ENCODE data around the gene SMAD3. TPM values are rescaled to one million over a fixed set of nuclear protein-coding genes. Genes with fewer than 3 reads are reported as not detected.

SMAD3 gene
- total RNA-seq, 2 donors from 2014 or later: 30.6 to 45.4 TPM

DNA sequence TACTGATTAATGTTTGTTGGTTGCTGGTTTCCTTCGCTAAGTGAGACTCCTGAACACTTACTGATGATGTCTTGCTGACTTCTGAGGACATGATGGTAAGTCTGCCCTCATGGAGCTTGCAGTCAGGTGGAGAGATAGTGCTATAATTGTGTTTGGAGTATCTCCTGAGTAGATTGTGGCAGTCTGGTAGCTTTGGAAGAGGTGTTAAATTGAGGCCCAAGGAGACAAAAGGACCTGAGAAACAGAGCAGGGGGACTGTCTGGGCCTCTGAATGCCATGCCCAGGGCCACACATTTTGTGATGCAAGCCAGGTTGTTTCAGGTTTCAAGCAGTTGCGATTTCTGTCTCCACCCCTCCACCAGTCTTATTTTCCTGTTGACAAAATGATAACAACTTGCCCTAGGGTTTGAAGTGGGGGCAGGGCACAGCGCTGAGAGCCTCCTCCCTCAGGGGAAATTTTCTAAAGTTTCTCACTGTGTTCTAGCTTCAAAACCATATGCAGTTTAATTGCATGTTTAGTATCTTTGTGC, 16.7 kb downstream of the SMAD3 start:
- H3K27me3 ChIP-seq (replicated peaks; ENCODE audit: insufficient read depth): no peaks in the 10 kb centered on the region
- H3K27ac ChIP-seq: no peak overlapping the region
- H3K9me3 ChIP-seq: no peaks in the 10 kb centered on the region
- peaks cover 7% of the 10 kb centered on the region for H3K4me1 ChIP-seq (replicated peaks)
- no peak for DNase-seq (ENCODE audit: low spot score)
- no peak for TF ChIP-seq POLR2AphosphoS5 (IDR thresholded peaks at IDR 0.05)
- no peak for TF ChIP-seq POLR2A (IDR thresholded peaks at IDR 0.05)
- TF ChIP-seq, protein P1, sequence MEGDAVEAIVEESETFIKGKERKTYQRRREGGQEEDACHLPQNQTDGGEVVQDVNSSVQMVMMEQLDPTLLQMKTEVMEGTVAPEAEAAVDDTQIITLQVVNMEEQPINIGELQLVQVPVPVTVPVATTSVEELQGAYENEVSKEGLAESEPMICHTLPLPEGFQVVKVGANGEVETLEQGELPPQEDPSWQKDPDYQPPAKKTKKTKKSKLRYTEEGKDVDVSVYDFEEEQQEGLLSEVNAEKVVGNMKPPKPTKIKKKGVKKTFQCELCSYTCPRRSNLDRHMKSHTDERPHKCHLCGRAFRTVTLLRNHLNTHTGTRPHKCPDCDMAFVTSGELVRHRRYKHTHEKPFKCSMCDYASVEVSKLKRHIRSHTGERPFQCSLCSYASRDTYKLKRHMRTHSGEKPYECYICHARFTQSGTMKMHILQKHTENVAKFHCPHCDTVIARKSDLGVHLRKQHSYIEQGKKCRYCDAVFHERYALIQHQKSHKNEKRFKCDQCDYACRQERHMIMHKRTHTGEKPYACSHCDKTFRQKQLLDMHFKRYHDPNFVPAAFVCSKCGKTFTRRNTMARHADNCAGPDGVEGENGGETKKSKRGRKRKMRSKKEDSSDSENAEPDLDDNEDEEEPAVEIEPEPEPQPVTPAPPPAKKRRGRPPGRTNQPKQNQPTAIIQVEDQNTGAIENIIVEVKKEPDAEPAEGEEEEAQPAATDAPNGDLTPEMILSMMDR (IDR thresholded peaks at IDR 0.05): no peak
- H3K36me3 ChIP-seq: no peaks in the 10 kb centered on the region
- intact Hi-C loops (cut with DNase I): no loop called here
- WGBS: 59% methylated on average over 3 of the region's 3 CpGs
- no peak overlapping the region for H3K4me3 ChIP-seq

DNA sequence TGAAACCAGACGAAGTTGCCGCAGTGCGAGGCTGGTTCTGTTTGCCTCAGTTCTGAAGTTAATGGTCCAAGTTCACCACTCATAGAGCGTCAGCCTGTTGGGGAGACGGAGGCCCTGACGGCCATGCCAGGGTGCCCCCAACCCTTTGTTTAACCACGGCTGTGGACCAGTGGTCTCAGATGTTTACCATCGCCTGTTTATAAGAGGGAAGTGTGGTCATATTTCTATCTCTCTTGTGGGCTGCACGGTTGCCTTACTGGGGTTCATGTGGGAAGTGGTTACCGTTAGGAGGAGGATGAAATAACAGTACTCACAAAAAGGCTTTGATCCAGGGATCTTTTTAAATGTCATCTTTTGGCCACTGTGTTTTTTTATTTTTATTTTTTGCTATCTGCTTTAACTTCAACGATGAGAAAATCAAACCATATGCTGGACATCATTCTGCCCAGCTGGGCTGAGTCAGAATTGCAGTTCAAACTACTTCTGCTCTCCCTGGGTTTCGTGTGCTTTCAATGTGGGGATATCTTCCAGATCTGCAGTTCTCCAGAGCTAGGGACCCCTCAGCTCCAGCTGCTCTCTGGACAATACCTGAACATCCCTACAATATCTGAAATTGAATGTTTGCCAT, 17.8 kb downstream of the SMAD3 start:
- Histone ChIP-seq H3K4me1 (replicated peaks) (peaks cover 7% of the 10 kb centered on the region), H3K27ac (no peak overlapping the region), H3K4me3 (no peak overlapping the region), H3K27me3 (replicated peaks; ENCODE audit: insufficient read depth) (no peaks in the 10 kb centered on the region), H3K9me3 (no peaks in the 10 kb centered on the region), H3K36me3 (no peaks in the 10 kb centered on the region)
- no peak for TF ChIP-seq POLR2AphosphoS5 (IDR thresholded peaks at IDR 0.05)
- no peak for TF ChIP-seq POLR2A (IDR thresholded peaks at IDR 0.05)
- TF ChIP-seq, protein P1 (IDR thresholded peaks at IDR 0.05): no peak
- DNase-seq (ENCODE audit: low spot score): no peak
- WGBS: 76% methylated on average over 12 of the region's 12 CpGs
- intact Hi-C loops (cut with DNase I): no loop called here

DNA sequence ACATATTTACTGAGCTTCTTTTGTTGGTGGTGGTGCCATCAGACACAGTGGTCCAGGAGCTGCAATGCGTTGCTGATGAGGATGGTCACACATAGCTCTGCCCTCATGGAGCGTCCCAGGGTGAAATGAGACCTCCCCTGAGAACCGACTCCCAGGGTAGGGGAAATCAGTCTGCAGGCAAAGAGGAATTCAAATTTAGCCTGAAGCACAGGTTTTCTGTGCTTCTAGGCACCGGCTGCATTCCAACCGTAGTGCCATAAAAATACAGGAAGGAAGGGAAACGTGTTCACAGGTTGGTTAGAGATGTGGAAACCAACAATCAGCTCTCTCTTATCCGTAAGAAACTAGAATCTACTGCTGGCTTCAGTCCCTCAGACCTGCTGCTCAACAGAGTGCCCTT, 19.2 kb downstream of the SMAD3 start:
- Histone ChIP-seq H3K27me3 (replicated peaks; ENCODE audit: insufficient read depth) (no peaks in the 10 kb centered on the region), H3K27ac (no peak overlapping the region), H3K4me1 (replicated peaks) (peaks cover 7% of the 10 kb centered on the region), H3K36me3 (no peaks in the 10 kb centered on the region), H3K9me3 (no peaks in the 10 kb centered on the region), H3K4me3 (no peak overlapping the region)
- intact Hi-C loops (cut with DNase I): no loop called here
- no peak for DNase-seq (ENCODE audit: low spot score)
- no peak for TF ChIP-seq POLR2AphosphoS5 (IDR thresholded peaks at IDR 0.05)
- TF ChIP-seq POLR2A (IDR thresholded peaks at IDR 0.05): no peak
- TF ChIP-seq, protein P1 (IDR thresholded peaks at IDR 0.05): no peak
- 74% methylated on average over 7 of the region's 7 CpGs for WGBS

DNA sequence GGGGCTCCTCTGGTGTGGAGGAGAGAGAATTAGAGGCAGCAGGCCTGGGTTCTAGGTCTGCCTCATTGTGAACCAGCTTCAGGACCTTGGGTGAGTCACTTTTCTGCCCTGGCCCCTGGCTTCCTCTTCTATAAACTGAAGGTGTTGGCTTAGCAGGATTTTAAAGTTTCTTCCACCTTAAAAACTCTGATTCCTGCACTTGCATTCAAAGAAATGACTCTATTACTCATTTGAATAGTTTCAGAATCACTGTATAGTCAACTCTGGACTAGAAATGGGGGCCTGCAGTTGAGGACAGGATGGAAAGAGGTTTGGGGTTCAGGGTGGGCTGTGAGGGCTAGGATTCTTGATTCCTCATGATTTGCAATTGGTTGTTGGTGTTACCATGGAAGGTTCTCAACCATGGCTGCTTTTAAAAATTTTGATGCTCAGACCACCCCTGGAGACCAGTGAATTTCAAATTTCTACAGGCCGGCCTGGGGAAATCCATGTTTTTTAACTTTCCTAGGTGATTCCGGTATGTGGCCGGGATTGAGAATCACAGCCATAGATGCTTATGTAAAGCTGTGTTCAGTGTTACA, 19.9 kb downstream of the SMAD3 start:
- H3K4me1 ChIP-seq (replicated peaks): peaks cover 7% of the 10 kb centered on the region
- no peak overlapping the region for H3K4me3 ChIP-seq
- no peak for DNase-seq (ENCODE audit: low spot score)
- WGBS: 95% methylated on average over 3 of the region's 3 CpGs
- no peaks in the 10 kb centered on the region for H3K27me3 ChIP-seq (replicated peaks; ENCODE audit: insufficient read depth)
- no peak for TF ChIP-seq POLR2A (IDR thresholded peaks at IDR 0.05)
- no peak for TF ChIP-seq POLR2AphosphoS5 (IDR thresholded peaks at IDR 0.05)
- TF ChIP-seq, protein P1 (IDR thresholded peaks at IDR 0.05): no peak
- H3K9me3 ChIP-seq: no peaks in the 10 kb centered on the region
- H3K27ac ChIP-seq: no peak overlapping the region
- intact Hi-C loops (cut with DNase I): no loop called here
- no peaks in the 10 kb centered on the region for H3K36me3 ChIP-seq

Measured in prostate gland (tissue), 2 donors.